T-helper 1 cell treated with Interleukin-12 subunit alpha and Interleukin-12 subunit beta and Interleukin-4 antibody, amounts not matched to agents 30 ng/mL and 1 ng/mL, for 36 hours (primary cell): Measurements from ENCODE around the gene PPP1R36. TPM values are rescaled to one million over a fixed set of nuclear protein-coding genes. Genes with fewer than 3 reads are reported as not detected.

Experiments used
- intact Hi-C: fragments of 100-400 bp; cut with micrococcal nuclease; formaldehyde crosslinking; loops from one replicate; pipeline ENCODE4 v1.15.1; 2024
- total RNA-seq: library from RNA; stranded (reverse); gene quantifications from 2 replicates; pipeline ENCODE4 v1.2.3, GENCODE V29; 2022

Gene PPP1R36
- 0.20 TPM in 1 of 2 replicates, not detected in the other for total RNA-seq

DNA sequence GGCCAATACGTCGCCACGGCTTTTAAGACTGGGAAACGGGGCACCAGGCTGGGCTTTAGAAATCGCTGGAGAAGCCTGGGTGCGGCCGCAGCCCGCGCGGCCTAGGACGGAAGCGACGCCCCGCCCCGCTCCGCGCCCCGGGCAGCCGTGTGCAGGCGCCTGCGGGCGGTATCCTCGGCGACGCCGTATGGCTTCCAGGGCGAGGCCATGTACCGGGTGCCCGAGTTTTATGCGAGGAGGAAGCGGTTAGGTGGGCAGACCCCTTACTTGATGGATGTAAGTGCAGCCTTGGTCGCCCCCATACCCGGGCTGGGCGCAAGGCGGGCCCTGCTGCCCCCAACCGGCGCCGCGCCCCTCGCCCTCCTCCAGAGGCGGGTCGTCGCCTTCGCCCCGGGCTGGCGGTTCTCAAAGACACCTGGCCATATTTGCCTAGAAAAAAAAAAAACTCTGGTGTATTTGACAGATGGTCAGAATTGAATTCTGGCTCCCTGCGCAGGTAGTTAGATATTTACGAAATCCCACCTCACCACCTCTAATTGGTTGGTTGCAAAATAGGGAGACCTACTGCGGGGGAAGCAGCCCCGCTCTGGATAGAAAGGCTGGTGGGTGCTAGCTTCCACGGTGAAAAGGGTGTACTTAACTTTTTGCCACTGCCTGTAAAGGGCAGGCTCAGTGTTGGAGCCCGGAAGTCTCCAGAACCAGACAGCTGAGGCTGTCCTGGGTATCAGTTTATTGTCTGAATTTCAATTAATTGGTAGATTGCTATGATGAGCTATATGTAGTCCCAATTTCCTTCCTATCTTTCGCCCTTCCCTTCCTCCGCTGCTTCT lies at the start of gene PPP1R36:
Gene PPP1R36, plus strand, starts transcription at position 171 of the 830 bp plus-strand sequence. Its CDS starts 37 bp downstream, at position 208.
- intact Hi-C loops: loop anchor here (1.0 kb wide), 1 partner anchor 10 kb away; the partner anchor contains the start of gene HSPA2

DNA sequence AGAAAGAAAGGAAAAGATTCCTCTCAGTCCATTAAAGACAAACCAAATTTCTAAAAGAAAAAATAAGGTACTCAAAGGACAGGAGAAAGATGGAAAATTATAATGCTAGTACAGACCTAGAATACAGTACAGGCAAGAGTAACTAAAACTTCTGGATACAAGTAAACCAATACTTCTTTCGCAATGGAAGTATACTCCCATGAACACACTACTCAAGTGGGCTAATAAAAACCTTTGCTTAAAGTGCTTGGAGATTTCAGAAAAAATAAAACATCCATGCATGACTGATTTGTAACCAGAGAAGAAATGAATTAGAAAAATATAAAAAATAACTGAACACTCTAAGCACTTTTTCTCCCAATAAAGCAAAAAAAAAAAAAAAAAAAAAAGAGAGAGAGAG lies 49.7 kb upstream of the PPP1R36 start:
- intact Hi-C loops: loop anchor here (5.0 kb wide), 2 partner anchors 222 to 1023 kb away; no protein-coding TSS in a partner anchor

GRCh38 chr14:64501411-64502171 lies 48.2 kb upstream of the PPP1R36 start:
- intact Hi-C loops: loop anchor here (1.0 to 5.0 kb wide), 7 partner anchors 23 to 1024 kb away; partner anchors contain the start of gene AKAP5

GRCh38 chr14:64502456-64502855 lies 47.3 kb upstream of the PPP1R36 start:
- intact Hi-C loops: loop anchor here (2.0 to 5.0 kb wide), 6 partner anchors 24 to 1025 kb away; no protein-coding TSS in a partner anchor

GRCh38 chr14:64502887-64503433 lies 46.8 kb upstream of the PPP1R36 start:
- intact Hi-C loops: loop anchor here (1.0 to 5.0 kb wide), 14 partner anchors 8 to 1026 kb away; partner anchors contain the start of genes CHURC1, HSPA2, MAX and MTHFD1

DNA sequence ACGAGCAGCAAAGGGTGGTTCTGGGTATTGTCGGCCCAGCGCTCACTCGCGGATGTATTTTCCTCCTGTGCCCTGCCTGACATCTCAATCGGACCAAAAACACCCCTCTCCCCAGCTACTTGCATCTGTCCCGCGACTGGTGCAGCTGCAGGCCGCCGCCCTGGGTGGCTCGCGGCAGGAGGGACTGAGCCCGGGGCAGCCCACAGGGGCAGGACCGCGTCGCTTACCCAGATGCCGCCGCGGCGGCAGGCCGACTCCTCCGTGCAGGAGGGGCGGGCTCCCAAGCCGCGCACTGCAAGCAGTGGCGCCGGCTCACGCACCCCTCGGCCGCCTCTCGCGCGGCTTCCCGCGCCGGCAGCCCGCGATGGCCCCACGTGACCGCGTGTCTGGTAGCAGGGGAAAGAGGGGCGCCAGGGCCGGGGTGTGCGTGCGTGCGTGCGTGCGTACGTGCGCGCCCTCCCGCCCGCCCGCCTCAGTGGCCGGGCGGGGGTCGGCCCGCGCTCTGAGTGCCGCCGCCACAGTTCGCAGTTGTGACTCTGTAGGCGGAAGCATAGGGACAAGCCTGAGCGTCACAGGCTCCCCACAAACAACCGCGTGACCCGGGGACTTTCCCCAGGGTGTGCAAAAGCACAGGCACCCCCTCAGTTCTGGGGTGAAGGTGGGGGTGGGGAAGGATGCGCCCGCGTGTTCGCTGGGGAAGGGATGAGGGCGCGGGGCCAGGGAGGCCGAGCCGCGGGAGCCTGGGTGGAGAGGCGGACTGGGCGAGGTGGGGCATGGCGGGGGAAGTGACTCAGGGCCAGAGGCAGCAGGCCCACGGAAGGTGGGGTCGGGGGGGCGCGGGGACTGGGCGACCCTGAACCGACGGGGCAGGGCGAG lies 46.1 kb upstream of the PPP1R36 start, which contains the start of gene ZBTB25:
Gene ZBTB25, minus strand, starts transcription at position 405 of the 876 bp plus-strand sequence. CDS start 13,305 bp downstream, outside the sequence.
- intact Hi-C loops: loop anchor here (1.0 to 5.0 kb wide), 14 partner anchors 8 to 1026 kb away; partner anchors contain the start of genes CHURC1, HSPA2, MAX and MTHFD1

DNA sequence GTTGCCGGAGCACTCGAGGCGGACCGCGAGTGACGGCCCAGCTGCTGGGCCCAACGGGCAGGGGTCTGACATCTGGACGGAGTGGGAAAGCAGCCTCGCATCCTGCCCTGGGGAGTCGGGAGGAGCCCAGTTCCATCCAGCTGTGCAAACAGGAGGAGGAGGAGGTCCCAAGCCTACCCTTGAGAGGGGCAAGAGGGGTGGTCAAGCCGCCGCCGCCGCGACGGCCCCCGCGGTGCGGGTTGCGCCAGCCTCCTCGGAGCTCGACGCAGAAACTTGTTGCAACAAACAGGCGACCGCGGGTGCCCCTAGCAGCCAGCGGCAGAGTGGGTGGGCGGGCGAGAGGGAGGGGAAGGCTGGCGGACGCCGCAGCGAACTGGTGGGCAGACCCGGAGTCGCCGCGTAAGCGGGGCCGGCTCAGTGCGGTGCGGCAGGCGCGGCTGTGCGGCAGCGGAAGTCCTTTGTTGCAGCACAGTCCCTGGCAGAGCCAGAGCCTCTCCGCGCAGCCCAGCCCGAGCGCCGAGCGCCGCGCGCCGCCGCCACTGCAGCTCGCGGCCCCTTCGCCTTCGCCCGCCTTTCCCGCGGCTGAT lies 45.4 kb upstream of the PPP1R36 start, which contains the start of gene ZBTB1:
Gene ZBTB1, plus strand, starts transcription at position 461 of the 587 bp plus-strand sequence. CDS start 16,735 bp downstream, outside the sequence.
- intact Hi-C loops: loop anchor here (5.0 kb wide), 2 partner anchors 218 to 1027 kb away; no protein-coding TSS in a partner anchor

DNA sequence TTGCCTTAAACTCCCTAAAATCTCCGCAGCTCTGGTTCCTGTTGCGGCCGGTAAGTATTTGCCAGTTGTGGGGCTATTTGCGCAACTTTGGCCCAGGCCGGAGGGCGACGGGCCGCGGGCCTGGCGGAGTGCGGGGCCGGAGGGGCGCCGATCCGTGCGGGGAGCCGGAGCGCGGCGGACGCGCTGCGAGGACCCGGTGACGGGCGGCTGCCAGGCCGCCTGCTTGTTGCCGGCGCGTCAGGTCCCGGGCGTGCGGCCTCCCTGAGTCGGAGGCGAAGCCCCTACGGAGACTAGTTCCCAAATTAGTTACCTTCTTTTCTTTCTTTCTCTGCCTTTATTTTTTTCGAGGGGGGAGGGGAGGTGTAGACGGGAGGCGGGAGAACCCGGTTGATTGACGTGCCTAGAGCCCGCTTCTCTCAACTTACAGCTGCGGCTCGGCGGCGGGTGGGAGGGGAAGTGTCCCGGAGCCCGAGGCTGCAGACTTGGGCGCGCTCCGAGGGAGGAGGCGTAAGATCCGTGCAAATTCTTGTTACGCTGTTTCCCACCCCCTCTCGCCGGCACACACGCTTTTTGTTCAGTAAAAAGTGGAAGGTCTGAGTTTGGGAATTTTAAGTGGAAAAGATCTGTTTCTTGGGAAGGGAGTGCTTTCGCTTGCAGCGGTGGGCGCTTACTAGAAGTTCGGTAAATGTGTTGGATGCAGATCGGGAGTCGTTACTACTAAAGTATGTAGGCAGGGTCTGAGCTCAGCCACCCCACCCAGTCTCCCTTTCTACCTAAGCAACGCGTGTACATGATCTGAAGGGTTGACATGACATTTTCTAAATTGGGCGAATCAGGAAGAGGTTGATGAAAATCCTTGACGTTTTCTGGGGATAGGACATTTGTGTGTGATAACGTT lies 44.6 kb upstream of the PPP1R36 start:
- intact Hi-C loops: loop anchor here (5.0 kb wide), 2 partner anchors 217 to 1028 kb away; no protein-coding TSS in a partner anchor

DNA sequence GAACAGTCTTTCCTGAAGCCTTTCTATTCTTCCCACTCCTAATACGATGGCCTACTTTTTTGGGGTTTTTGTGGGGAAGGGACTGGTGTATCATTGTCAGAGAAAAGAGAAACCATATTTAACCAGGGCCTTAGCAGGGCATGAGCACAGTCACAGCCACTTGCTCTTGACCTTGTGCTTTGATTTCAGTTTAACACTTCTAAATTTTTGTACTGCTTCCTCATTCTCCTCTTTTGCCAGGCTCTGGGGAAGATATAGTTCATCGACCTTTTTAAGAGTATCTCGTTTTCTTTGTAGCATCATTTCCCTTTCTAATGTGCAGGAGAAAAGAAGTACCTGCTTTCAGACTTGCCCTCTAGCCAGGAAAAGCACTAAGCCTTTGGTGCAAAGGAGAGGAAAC lies 43.0 kb upstream of the PPP1R36 start:
- intact Hi-C loops: no loop called here

DNA sequence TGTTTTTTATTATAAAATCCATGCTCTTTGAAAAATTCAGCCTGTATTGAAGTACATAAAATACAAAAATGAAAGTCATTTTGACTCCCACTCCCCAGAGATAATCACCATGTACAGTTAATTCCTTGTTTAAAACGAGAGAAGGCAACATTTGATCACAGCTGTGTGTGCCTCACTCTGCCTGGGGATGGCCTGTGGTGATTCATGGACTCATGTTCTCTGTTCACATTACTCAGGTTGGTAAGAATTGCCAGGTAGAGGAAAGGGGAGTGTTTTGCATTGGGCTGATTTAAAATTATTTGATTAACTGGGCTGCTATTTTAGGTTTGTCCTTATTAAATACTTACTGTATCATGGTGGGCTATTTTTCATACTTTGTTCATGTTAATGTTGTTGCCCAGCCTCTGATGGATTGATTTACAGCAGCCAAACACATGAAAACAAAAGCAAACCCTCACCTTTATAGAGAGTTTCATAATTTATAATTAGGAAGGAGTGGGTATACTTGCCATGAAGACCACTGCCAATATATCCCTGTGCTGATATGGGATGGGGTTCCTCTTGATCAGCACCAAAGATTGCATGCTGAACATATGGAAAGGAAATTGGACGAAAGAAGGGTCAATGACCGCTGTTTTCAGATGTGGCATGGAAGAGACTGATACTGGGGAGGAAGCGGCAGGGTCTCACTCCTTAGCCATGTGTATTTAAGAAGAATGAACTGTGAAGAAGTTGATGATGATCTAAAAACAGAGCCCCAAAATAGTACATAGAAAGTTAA lies 42.2 kb upstream of the PPP1R36 start:
- intact Hi-C loops: no loop called here

DNA sequence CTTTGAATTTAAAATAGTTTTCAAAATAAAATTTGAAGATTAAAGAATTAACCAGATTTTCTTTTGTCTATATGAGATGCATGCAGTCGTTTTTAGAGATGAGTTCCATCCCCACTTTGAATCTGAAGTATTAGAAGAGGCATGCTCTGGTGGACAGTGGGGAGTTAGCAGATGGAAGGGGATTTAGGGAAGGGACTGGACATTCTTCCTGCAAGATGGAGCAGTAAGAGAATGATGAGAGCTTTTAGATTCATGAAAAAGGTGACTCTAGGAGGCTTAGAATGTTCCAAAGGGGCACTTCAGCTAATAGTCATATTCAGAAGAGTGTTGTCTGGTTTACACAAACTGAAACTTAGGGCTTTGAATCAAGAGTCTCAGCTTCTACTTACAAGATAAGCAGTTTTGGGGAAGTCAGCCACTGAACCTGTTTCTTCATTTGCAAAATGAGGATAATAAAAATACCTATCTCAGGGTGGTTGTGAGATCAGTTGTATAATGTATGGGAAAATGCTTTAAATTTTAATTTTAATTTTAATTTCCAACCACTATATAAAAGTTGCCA lies 41.5 kb upstream of the PPP1R36 start:
- intact Hi-C loops: no loop called here

DNA sequence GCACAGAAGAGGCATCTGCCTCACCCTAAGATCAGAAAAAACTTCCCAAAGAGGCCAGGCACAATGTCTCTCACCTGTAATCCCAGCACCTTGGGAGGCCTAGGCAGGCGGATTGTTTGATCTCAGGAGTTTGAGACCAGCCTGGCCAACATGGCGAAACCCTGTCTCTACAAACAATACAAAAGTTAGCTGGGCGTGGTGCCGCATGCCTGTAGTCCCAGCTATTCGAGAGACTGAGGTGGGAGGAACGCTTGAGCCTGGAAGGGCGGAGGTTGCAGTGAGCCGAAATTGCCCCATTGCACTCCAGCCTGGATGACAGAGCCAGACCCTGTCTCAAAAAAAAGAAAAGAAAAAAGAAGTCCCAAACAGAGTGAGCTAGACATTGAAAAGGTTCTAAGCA lies 40.7 kb upstream of the PPP1R36 start:
- intact Hi-C loops: no loop called here

DNA sequence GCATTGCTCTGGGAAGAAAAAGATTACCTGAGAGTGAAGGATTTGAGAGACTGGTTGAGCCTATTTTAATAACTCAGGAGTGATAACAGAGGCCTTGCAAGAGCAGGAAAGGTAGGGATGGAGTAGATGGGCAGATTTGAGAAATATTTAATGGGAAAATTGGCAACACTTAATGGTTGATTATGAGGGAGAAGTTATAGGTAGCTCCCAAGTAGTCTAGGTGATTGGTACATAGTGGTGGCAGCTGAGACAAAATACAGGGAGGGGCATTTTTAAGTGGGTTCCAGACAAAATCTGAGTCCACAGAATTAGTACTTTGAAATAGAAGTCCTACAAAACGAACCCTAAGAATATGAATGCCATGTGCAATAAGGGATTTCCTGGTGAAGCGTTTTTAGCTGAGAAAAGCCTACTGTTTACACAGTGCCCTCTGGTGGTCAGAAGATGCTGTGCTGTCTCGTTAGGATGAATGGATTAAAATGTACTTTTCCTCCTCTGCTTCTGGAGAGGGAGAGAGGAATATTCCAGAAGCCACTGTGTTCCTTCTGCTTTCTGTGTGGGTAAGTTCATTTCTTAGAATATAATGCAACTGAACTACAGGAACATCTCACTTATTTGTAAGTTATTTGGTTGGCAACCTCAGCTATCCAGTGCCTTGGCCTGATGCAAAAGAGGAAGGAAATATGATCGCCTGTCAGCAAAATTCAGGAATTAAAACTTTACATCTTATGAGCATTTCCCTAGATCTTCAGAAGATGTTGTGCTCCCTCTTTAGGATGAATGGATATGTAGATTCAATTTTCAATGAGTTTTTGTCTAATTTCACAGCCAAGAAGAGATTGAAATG lies 38.7 kb upstream of the PPP1R36 start:
- intact Hi-C loops: loop anchor here (1.0 to 2.0 kb wide), 6 partner anchors 8 to 167 kb away; partner anchors contain the start of genes AKAP5 and ZBTB25

DNA sequence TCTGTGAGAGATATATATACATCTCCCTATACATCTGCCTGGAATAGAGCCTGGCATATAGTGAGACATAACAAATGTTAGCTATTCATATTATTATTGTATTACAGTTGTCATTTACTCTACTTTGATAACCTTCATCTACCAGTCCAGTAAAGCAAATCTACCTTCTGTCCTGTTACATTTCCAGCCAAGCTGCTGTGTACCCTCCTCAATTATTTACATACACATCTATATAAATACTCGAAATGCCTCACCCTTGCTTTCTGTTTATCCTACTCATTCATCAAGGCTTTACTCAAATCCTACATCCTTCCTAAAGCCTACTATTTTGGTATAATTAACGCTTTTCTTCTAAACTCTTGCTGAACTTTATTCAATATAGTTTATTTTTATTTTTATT lies 36.5 kb upstream of the PPP1R36 start:
- intact Hi-C loops: no loop called here

DNA sequence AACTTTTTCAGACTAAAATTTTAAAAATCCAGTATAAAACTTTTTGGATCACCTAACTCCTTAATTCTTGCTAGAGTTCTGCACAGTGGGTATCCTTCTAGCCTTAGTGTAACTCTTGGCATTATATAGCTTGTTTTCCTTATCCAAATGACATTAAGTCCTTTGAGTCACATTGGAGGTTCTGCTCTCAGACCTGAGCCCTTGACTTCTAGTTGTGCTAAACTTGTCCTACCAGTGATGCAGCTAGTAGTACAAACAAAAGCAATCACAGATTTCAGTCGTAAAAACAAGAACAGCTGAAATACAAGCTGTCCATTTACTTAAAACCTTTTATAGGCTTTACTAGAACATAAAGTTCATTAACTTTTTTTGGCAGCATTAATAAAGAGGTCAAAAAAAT lies 34.7 kb upstream of the PPP1R36 start:
- intact Hi-C loops: no loop called here

DNA sequence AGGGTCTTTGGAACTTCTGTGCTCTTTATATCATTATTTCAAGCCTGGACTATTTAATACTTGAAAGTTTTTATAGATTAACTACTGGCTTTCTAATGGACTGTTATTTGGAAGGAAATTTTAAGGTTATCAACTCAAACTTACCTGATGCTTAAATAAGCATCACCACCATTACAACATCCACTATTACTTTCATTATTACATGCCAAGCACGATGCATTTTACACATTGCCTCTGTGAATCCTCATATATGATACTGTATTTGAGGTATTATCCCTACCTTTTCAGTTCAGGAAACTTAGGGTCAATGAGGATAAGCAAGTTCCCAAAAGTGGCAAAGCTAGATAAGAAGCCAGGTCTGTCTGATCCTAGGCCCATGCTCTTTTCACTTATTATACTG lies 32.8 kb upstream of the PPP1R36 start:
- intact Hi-C loops: no loop called here
